Fibroblast of skin of scalp (primary cell): Measurements from ENCODE around the gene MUC5AC.
"Not testable (repeated sequence)": the region's sequence is repeated elsewhere in the genome, so short reads cannot be mapped to it uniquely, and the experiment has no call there.

Experiments
- DNase-seq: peaks from one replicate; pipeline ENCODE4 v3.0.0-alpha.2; 2013

Gene MUC5AC

GRCh38 chr11:1148752-1149180 is 9.0 kb upstream of the MUC5AC start:
- DNase-seq, result no peak

GRCh38 chr11:1149545-1149944 is 8.2 kb upstream of the MUC5AC start:
- no peak for DNase-seq

- no peak for DNase-seq
Observed at GRCh38 chr11:1150116-1150515, 7.6 kb upstream of the MUC5AC start.

GRCh38 chr11:1150769-1151365 is 6.9 kb upstream of the MUC5AC start:
- no peak for DNase-seq

- DNase-seq, result no peak
Observed at GRCh38 chr11:1151366-1152315, 6.1 kb upstream of the MUC5AC start.

GRCh38 chr11:1152316-1153104 is 5.2 kb upstream of the MUC5AC start:
- peak; percentile 10 for DNase-seq

- DNase-seq, result no peak
Observed at GRCh38 chr11:1153105-1153950, 4.4 kb upstream of the MUC5AC start.

- DNase-seq, result peak; percentile 59
Observed at GRCh38 chr11:1153951-1154493, 3.7 kb upstream of the MUC5AC start.

GRCh38 chr11:1154656-1155055 is 3.1 kb upstream of the MUC5AC start:
- not testable (repeated sequence) for DNase-seq

GRCh38 chr11:1155274-1155693 is 2.5 kb upstream of the MUC5AC start:
- no peak for DNase-seq

- no peak for DNase-seq
Observed at GRCh38 chr11:1156506-1157340, 1.0 kb upstream of the MUC5AC start.

GRCh38 chr11:1157341-1157644 is 460 bp upstream of the MUC5AC start:
- no peak for DNase-seq

GRCh38 chr11:1158681-1159487 is 1.1 kb downstream of the MUC5AC start:
- no peak for DNase-seq

GRCh38 chr11:1159488-1160220 is 1.9 kb downstream of the MUC5AC start:
- DNase-seq, result not testable (repeated sequence)

- DNase-seq, result no peak
Observed at GRCh38 chr11:1160231-1161101, 2.7 kb downstream of the MUC5AC start.

GRCh38 chr11:1161410-1162137 is 3.8 kb downstream of the MUC5AC start:
- DNase-seq, result no peak

GRCh38 chr11:1162138-1162475 is 4.4 kb downstream of the MUC5AC start:
- no peak for DNase-seq
